ENCODE results near the gene TTC39C.

GRCh38 chr18:24160086-24160485, 145.5 kb downstream of the TTC39C start:
- TF ChIP-seq POLR2AphosphoS5 (IDR thresholded peaks at IDR 0.05; ENCODE audit: low read depth) (no peak), EZH2phosphoT487 (IDR thresholded peaks at IDR 0.05; ENCODE audit: unreplicated experiment) (no peak), CTCF (conservative IDR thresholded peaks at IDR 0.05; ENCODE audit: low read depth in 2 of 2) (no peak)

All from GM23338 (cell line).